Loucy (cell line): ENCODE measurements around the gene MBD5.

Experiments used
- CTCF ChIP-seq: fragments of 200-600 bp; sonication (generic); conservative IDR thresholded peaks from 2 replicates; pipeline ENCODE4 v1.5.1; 2014; ENCODE audit warnings: mild to moderate bottlenecking, antibody characterized with exemption, low read length
- EZH2phosphoT487 ChIP-seq: fragments of 200-600 bp; IDR thresholded peaks from 2 replicates; pipeline ENCODE4 v1.6.1; 2018; ENCODE audit warnings: antibody characterized with exemption, mild to moderate bottlenecking, moderate library complexity, borderline replicate concordance

- no peak for TF ChIP-seq CTCF
- no peak for TF ChIP-seq EZH2phosphoT487
Measured at GRCh38 chr2:148049284-148049683, 28.4 kb downstream of the MBD5 start.
